Measurements from ENCODE around the gene CYBB.

CYBB gene

GRCh38 chrX:37844622-37845021 is 64.8 kb downstream of the CYBB start:
- no peak for DNase-seq (ENCODE audit: low read depth)

- DNase-seq (ENCODE audit: low read depth) = no peak
These were observed 66.3 kb downstream of the CYBB start for GRCh38 chrX:37846141-37846540.

GRCh38 chrX:37846558-37846933 is 66.7 kb downstream of the CYBB start:
- no peak for DNase-seq (ENCODE audit: low read depth)

GRCh38 chrX:37846934-37847732 is 67.3 kb downstream of the CYBB start, which contains the start of gene DYNLT3:
DYNLT3 (minus strand) TSS chrX:37847571; CDS start chrX:37847510, 61 bp downstream.
- peak; percentile 48 for DNase-seq (ENCODE audit: low read depth)

GRCh38 chrX:37847733-37848197 is 67.9 kb downstream of the CYBB start:
- DNase-seq (ENCODE audit: low read depth) = no peak

GRCh38 chrX:37854148-37854547 is 74.3 kb downstream of the CYBB start:
- DNase-seq (ENCODE audit: low read depth) = no peak

GRCh38 chrX:37854748-37855147 is 74.9 kb downstream of the CYBB start:
- no peak for DNase-seq (ENCODE audit: low read depth)

- no peak for DNase-seq (ENCODE audit: low read depth)
These were observed 80.9 kb downstream of the CYBB start for GRCh38 chrX:37860721-37861120.

GRCh38 chrX:37862851-37863250 is 83.0 kb downstream of the CYBB start:
- no peak for DNase-seq (ENCODE audit: low read depth)
